Ovary (tissue), 9 donors: Measurements from ENCODE around the gene GDF2. TPM values are rescaled to one million over a fixed set of nuclear protein-coding genes. Genes with fewer than 3 reads are reported as not detected.

ENCODE experiments used
- DNase-seq, 5 donors: peaks; one replicate each; pipeline ENCODE4 v3.0.0-alpha.2; 2019 to 2020
- H3K27ac ChIP-seq, 2 donors: fragments of 200-600 bp; one replicate each; pipeline versions ENCODE4 v1.5.1 to v1.8.0; 2019 to 2022
- H3K27me3 ChIP-seq: fragments of 200-600 bp; one replicate; pipeline ENCODE4 v1.8.0; 2022
- H3K36me3 ChIP-seq: fragments of 200-600 bp; sonication (generic); one replicate; pipeline ENCODE4 v1.5.1; 2019
- H3K4me1 ChIP-seq: one replicate; pipeline ENCODE4 v1.8.1; 2013; ENCODE audit warnings: mild to moderate bottlenecking, moderate library complexity; ENCODE audit not compliant: insufficient read depth
- H3K4me3 ChIP-seq: fragments of 200-600 bp; sonication (generic); one replicate; pipeline ENCODE4 v1.5.1; 2017
- H3K9me3 ChIP-seq, 2 donors: fragments of 200-600 bp in 1 of 2; sonication (generic) in 1 of 2; one replicate each; pipeline versions ENCODE4 v1.5.1 to v1.8.1; 2013 to 2019; ENCODE audit warnings: mild to moderate bottlenecking in 1 of 2, moderate library complexity in 1 of 2
- CTCF ChIP-seq, 3 donors: fragments of 450-650 bp in 2 of 3; fragments of 200-600 bp in 1 of 3; IDR thresholded peaks; one replicate each; pipeline versions ENCODE4 v1.5.1 to v1.8.0; 2016 to 2022; ENCODE audit warnings: antibody characterized with exemption in 3 of 3, mild to moderate bottlenecking in 1 of 3
- EP300 ChIP-seq: sonication (generic); formaldehyde crosslinking; IDR thresholded peaks from one replicate; pipeline ENCODE4 v1.6.1; 2017; ENCODE audit warnings: antibody characterized with exemption
- POLR2A ChIP-seq: fragments of 450-650 bp; IDR thresholded peaks from one replicate; pipeline ENCODE4 v1.6.1; 2017; ENCODE audit warnings: antibody characterized with exemption, mild to moderate bottlenecking, moderate library complexity
- WGBS, 3 donors: extraction: QIAGEN DNeasy Blood & Tissue Kit in 1 of 3; methylation state at CpG; one replicate each; pipeline versions ENCODE4 v1.1.5 to v1.1.7; 2013 to 2017; 5-methylcytosine and 5-hydroxymethylcytosine counted together
- intact Hi-C, 4 donors: fragments of 100-400 bp; cut with DNase I; formaldehyde crosslinking; loops; one replicate each; pipeline versions ENCODE4 v1.11.0 to v1.15.1; 2022 to 2023
- polyA plus RNA-seq, 2 donors: library from polyadenylated mRNA; stranded (reverse); fragments of 200-250 nt in 1 of 2; fragments of 350-450 nt in 1 of 2; fragmentation: Illumina TruSeq in 1 of 2; extraction: RNeasy Lipid Tissue Mini Kit (QIAGEN cat#74804) in 1 of 2; gene quantifications; one replicate each; pipeline ENCODE4 v1.2.3, GENCODE V29; 2013 to 2014
- total RNA-seq, 7 donors: library from RNA; depleted of rRNA in 2 of 7; stranded (reverse); fragments of >200 nt in 2 of 7; fragmentation: NEBNext Ultra II Directional in 3 of 7; extraction: Animal tissue kit (Norgen Biotek cat#: 25700) in 3 of 7; gene quantifications; one replicate each; pipeline versions ENCODE4 v1.1.0 to v1.2.4, GENCODE V29; 2016 to 2023
- donor health status: DM: no; HTN: no; CAD: no; lungs with moderate emphysema.
- donor health status: DM: no; HTN: no; CAD: no.
- donor health status: Bipolar disorder and iron deficiency.
- donor health status: DM: yes; HTN: yes; CAD: no.
- donor health status: DM: no; HTN: no; CAD: no.
- donor health status: DM: yes; HTN: yes; CAD: no.

Gene GDF2
- total and polyA plus RNA-seq, 9 donors: not detected

- TF ChIP-seq CTCF (IDR thresholded peaks at IDR 0.05): no peak
- TF ChIP-seq POLR2A: no peak
- TF ChIP-seq EP300: no peak
- no peaks in the 10 kb centered on the region for H3K4me1 ChIP-seq
- H3K27me3 ChIP-seq: no peaks in the 10 kb centered on the region
- no peak overlapping the region for H3K4me3 ChIP-seq
- WGBS, 3 donors: 93 to 97% (median 95%) methylated on average over 22 of the region's 22 CpGs
- intact Hi-C loops: no loop called here
- H3K9me3 ChIP-seq: no peaks in the 10 kb centered on the region
- H3K27ac ChIP-seq: no peak overlapping the region
- H3K36me3 ChIP-seq: no peaks in the 10 kb centered on the region
- DNase-seq: no peak
Measured at GRCh38 chr10:47349516-47349915, 27.3 kb downstream of the GDF2 start.

- TF ChIP-seq EP300 (no peak), CTCF (IDR thresholded peaks at IDR 0.05) (no peak), POLR2A (no peak)
- Histone ChIP-seq H3K27me3 (no peaks in the 10 kb centered on the region), H3K4me3 (no peak overlapping the region), H3K4me1 (no peaks in the 10 kb centered on the region), H3K27ac (no peak overlapping the region), H3K36me3 (no peaks in the 10 kb centered on the region), H3K9me3 (no peaks in the 10 kb centered on the region)
- intact Hi-C loops: no loop called here
- DNase-seq: no peak
- WGBS, 3 donors: 94 to 96% (median 95%) methylated on average over 30 to 31 of the region's 31 CpGs
Measured at GRCh38 chr10:47349941-47350371, 27.7 kb downstream of the GDF2 start.

- no peak for DNase-seq
- H3K4me3 ChIP-seq: no peak overlapping the region
- intact Hi-C loops: no loop called here
- no peaks in the 10 kb centered on the region for H3K27me3 ChIP-seq
- TF ChIP-seq POLR2A (no peak), CTCF (IDR thresholded peaks at IDR 0.05) (no peak), EP300 (no peak)
- no peaks in the 10 kb centered on the region for H3K4me1 ChIP-seq
- no peaks in the 10 kb centered on the region for H3K36me3 ChIP-seq
- WGBS, 3 donors: 86 to 93% (median 90%) methylated on average over 32 to 39 of the region's 39 CpGs
- H3K9me3 ChIP-seq: no peaks in the 10 kb centered on the region
- no peak overlapping the region for H3K27ac ChIP-seq
Measured at GRCh38 chr10:47350671-47351640, 28.7 kb downstream of the GDF2 start.

GRCh38 chr10:47351899-47352815, 29.9 kb downstream of the GDF2 start:
- TF ChIP-seq CTCF (IDR thresholded peaks at IDR 0.05): no peak
- TF ChIP-seq POLR2A: no peak
- no peak for TF ChIP-seq EP300
- no peak overlapping the region for H3K27ac ChIP-seq

More at GRCh38 chr10:47351899-47352815, 29.9 kb downstream of the GDF2 start:
- intact Hi-C loops: no loop called here
- Histone ChIP-seq H3K36me3 (no peaks in the 10 kb centered on the region), H3K27me3 (no peaks in the 10 kb centered on the region), H3K9me3 (no peaks in the 10 kb centered on the region), H3K4me3 (no peak overlapping the region), H3K4me1 (no peaks in the 10 kb centered on the region)
- DNase-seq: no peak
- 73 to 83% (median 78%) methylated on average over 14 of the region's 14 CpGs for WGBS, 3 donors
